ENCODE data around the gene ST3GAL4.

ST3GAL4 gene

GRCh38 chr11:126452241-126453101, 97.0 kb downstream of the ST3GAL4 start:
- DNase-seq (ENCODE audit: low read depth), result no peak

- no peak for DNase-seq (ENCODE audit: low read depth)
Observed at GRCh38 chr11:126456089-126456488, 100.6 kb downstream of the ST3GAL4 start.

- no peak for DNase-seq (ENCODE audit: low read depth)
Observed at GRCh38 chr11:126456783-126457542, 101.5 kb downstream of the ST3GAL4 start.

GRCh38 chr11:126457817-126458216, 102.3 kb downstream of the ST3GAL4 start:
- DNase-seq (ENCODE audit: low read depth), result no peak

GRCh38 chr11:126459691-126460281, 104.3 kb downstream of the ST3GAL4 start:
- no peak for DNase-seq (ENCODE audit: low read depth)

GRCh38 chr11:126460417-126461095, 105.1 kb downstream of the ST3GAL4 start:
- no peak for DNase-seq (ENCODE audit: low read depth)

- no peak for DNase-seq (ENCODE audit: low read depth)
Observed at GRCh38 chr11:126461096-126461440, 105.6 kb downstream of the ST3GAL4 start.

- no peak for DNase-seq (ENCODE audit: low read depth)
Observed at GRCh38 chr11:126461996-126462395, 106.5 kb downstream of the ST3GAL4 start.

- DNase-seq (ENCODE audit: low read depth), result no peak
Observed at GRCh38 chr11:126462422-126462821, 106.9 kb downstream of the ST3GAL4 start.

All from activated T-cell treated with anti-CD3 and anti-CD28 coated beads for 1 hour (primary cell).